ENCODE data around the gene CHD6.

The CHD6 gene

DNA sequence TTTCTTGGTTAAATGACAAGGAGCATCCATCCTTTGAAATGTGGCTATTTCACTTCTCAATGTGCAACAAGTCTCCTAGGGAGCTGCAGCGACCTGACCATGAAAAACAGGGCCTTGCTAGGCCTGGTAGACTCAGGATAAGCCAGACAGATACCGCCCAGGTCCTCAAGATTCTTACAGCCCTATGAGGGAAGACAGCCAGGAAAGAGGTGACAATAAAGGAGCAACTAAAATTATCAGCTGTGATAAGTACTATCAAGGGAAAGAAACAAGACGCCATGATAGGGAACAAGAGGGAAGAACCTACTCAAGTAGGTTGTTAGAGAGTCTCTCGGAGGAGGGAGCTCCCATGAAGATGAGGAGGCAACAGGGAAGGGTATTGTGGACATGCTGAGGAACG, 200.1 kb downstream of the CHD6 start:
- H3K27ac ChIP-seq: no peak overlapping the region
- no peak overlapping the region for H3K4me3 ChIP-seq

DNA sequence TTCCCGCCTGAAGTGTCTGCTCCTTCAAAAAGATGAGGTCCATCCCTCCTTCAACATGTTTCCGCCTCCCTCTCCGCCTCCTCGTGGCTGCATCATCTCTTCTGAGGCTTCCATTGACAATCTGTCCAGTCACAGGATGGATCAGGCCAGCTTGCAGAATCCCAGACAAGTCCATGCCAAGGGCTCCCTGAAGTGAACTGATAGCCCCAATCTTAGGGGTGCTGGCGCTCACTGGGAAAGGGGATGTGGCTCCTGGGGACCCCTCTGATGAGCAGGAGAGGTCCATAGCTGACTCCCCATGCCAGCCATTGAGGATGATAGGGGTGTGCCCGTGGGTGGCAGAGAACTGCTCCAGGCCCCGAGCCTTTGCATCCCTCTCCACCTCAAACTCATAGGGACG, 203.0 kb downstream of the CHD6 start:
- no peak overlapping the region for H3K4me3 ChIP-seq
- H3K27ac ChIP-seq: no peak overlapping the region

DNA sequence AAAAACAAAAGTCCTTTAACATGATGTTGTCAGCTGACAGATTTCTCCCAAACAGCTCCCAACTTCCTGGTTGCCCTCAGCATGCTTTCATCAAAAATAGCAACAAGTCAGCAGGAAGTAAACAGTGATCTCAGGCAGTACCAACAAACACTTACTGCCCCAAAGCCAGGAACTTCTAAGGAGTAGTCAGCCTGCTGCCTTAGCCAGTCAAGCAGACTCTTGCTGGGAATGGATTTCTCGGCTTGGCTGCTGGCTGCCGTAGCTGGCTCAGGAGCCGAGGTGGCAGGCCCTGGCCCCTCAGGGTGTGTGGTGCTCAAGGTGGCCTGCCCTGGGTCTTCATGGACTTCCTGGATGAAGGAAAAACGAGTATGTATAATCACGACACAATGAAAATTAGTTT, 205.0 kb downstream of the CHD6 start:
- Histone ChIP-seq H3K27ac (peak overlapping the region in 5 of 21 experiments; percentile 1 to 77 (median 15)), H3K4me3 (no peak overlapping the region)

DNA sequence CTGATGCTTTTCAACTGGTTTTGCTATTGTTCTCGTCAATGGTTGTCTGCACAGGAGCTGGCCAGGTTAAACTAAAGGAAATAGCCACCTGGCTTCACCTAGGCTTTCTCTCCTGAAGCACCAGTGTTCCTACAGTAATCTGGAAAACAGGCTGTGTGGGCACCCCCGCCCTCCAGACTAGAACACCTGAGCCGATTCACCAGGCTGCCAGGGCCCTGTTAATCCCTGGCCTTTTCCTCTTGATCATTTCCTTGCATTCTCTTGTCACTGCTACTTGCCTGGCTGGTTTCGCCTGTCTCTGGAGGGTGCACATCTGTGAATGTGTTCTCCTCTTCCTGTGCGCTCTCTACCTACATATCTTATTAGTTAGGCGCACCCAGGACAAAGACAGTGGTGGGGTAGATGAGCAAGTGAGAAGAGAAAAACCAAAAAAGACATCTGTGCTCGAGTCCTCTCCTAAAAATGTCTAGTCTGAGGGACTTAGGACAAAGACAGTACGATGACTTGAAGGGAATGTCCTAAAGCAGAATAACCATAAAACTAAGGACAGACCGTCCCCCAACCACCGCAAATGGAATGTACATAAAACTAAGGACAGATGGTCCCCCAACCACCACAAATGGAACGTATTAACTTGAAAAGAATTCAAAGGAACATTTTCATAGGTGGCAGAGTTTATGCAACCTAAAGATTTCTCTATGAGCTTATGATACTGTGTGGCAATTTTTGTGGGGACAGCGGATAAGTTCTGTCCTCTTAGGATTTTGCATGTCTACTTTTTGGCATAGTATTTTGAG, 205.7 kb downstream of the CHD6 start:
- Histone ChIP-seq H3K4me3 (no peak overlapping the region), H3K27ac (peak overlapping the region in 16 of 21 experiments; percentile 20 to 77 (median 49))

DNA sequence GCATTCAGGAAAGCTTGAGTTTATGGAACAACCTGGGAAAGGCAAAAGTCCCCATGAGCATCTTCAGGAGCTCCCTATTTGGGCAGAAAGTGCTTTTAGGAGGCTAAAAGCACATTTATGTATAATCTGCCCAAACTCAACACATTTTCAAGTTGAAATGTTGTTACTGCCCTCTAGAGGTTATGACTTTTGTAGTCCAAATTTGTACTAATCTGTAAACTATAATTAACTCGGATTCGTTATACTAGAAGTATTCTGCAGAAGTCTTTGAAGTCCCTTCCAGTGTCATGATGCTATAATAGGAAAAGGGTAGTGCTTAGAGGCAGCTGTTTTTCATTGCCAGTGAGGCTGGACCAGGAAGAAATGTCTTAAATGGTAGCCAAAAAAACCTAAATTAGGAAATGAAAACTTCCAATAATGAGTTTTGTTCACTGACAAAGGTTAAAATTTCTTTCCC, 206.8 kb downstream of the CHD6 start:
- H3K27ac ChIP-seq: peak overlapping the region in 11 of 21 experiments; percentile 20 to 77 (median 49)
- no peak overlapping the region for H3K4me3 ChIP-seq

DNA sequence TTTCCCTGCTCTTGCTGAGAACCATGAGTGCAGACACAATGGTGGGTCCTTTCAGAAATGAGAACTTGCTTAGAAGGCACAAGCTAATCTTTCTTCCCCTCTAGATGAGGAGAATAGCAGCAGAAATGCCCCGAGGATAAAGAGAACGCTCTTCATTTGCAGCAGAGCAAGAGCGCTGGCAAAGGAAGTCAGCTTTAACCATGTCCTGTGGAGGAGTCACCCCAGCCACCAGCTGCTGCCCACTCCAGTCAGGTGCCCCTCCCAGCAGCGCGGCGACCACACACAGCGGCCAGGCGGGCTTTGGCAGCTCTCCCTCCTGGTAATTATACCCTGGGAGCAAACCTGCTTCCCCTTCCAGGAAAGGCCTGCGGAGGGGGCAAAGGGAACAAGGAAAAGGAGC, 209.2 kb downstream of the CHD6 start:
- Histone ChIP-seq H3K4me3 (no peak overlapping the region), H3K27ac (peak overlapping the region in 4 of 21 experiments; percentile 0 to 34 (median 14))

DNA sequence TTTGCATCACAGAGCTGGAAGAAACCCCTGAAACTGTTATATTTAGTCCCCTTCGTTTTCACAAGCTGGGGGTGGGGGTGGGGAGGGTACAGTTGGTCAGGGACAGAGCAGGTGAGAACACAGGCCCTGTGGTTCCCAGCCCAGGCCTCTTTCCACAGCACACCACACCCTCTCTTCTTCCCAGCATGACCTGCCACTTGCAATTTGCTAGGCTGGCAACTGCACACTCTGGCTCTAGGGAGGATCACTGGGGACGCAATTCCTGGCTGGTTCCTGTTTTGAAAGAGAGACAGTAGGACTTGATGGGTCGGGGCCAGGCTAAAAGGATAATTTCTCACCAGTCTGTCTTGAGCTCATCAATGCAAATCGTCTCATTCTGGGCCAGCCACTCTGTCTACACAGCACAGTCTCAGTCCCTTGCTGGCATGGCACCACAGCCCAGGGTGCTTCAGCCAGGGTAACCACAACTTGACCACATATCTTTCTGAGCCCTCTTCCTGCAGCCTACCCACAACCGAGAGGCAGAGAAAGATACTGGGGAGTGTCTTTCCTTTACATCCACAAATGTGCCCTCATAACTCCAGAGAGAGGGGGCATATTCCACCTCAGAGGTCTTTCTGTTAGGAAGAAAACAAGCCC, 209.9 kb downstream of the CHD6 start:
- no peak overlapping the region for H3K4me3 ChIP-seq
- H3K27ac ChIP-seq: peak overlapping the region in 3 of 21 experiments; percentile 0 to 26 (median 2)

DNA sequence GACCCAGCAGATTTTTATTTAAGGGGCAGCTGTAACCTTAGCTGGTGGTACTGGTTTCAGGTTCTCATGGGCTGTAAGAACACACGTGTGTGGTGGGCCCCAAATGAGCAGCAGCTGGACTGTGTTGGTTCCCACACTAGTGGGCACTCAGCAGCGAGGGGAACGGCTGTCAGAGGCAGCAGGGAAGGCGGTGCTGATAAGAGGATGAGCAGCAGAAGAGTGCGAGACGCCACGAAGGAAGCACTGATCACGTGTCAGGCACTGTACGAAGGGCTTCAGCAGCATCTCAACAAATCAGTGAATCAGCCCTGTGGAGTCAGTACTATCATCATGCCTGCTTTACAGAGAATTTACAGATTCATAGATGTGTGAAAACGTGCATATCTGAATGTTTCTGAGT, 210.6 kb downstream of the CHD6 start:
- no peak overlapping the region for H3K4me3 ChIP-seq
- H3K27ac ChIP-seq: no peak overlapping the region

DNA sequence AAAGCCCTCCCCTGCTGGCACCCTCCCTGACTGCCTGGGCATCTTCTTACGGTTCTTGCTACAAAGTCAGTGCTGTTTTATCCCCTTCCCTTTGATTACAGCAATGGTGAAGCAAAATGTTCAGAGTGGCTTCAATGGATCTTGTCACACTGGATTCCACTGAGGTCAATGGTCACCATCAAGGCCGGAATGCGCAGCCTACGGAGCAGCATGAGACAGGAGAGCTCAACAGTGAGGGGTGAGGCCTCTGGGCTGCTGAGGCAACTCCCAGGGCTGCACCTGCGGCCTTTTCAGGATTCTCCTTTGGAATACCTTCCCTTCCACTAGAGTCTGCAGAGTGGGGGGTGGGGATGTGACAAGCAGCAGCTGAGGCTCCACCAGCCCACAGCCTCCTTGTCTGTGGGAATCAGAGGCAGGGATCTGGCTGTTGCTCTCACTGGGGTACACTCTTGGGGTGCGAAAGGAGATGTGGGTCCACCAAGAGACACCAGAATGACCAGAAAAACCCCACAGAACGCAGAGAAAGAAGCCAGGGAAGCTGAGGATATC, 211.2 kb downstream of the CHD6 start:
- Histone ChIP-seq H3K27ac (no peak overlapping the region), H3K4me3 (no peak overlapping the region)

DNA sequence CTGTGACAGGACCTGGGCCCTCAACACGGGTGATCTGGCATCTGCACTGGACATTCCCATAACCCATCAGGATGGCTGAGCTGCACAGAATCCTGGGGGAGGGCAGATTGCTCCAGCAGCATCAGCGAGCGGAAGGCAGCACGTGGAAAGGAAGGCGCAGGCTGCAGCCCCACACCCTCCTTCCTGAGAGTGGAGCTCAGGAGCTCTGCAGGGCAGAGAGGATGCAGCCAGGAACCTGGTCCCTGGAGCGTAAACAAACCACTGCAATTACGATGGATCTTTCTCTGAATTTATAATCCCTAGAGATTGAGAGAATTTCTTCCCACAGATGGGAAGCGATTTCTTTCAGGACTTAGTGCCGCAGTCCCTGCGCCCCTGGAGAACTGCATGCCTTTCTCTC, 211.8 kb downstream of the CHD6 start:
- no peak overlapping the region for H3K27ac ChIP-seq
- no peak overlapping the region for H3K4me3 ChIP-seq

DNA sequence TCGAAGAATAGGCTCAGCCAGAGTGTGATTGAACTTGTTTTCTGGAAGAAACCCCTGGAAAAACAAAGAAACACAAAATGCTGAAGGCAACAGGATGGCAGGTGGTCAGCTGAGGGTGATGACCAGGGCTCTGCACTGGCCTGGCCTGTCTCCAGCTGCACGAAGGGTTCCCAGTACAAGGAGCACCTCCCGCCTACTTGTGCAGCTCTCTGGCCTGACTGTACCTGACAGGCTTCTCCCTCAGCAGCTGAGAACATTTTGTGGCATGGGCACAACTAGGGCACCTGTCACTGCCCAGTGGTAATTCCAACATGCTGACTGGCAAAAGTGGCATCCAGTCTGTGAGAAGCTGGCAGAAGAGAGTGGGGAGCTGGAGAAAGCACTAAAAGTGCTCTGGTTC, 212.7 kb downstream of the CHD6 start:
- Histone ChIP-seq H3K27ac (no peak overlapping the region), H3K4me3 (no peak overlapping the region)

DNA sequence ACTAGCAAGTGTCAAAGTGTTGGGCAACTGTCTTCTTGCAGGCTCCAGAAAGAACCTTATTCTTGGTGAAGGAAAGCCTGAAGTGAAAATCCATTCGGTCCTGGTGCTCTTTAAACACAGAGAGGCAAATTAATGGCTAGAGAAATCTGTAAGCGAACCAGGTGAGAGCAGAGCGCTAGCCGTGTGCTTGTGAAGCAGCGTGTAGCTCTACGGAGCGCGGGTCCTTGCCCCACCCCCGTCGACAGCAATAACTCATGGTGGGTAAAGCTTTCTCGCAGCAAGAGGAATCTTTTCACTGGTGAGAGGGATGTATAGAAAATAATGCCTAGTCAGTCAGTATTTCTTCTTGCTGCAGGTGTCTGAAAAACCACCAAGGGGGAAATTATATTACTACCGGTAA, 214.6 kb downstream of the CHD6 start:
- Histone ChIP-seq H3K4me3 (no peak overlapping the region), H3K27ac (no peak overlapping the region)

DNA sequence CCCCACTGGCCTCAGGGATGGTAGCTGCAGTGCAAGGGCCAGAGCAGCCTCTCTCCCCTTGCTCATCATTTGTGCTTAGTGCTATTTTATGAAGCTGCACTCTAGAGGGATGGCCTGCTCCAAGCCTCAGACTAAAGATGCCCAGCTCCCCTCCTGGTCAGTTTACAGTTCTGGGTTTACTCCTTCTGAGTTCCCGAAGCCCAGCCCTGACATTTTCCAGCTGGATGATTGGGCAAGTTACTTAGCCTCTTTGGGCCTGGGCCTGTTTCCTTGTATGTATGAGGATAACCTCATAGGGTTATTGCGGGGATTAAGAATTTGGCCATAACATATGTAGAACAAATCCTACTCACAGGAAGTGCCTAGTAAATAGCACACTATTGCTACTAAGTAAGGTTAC, 219.8 kb downstream of the CHD6 start:
- H3K27ac ChIP-seq: peak overlapping the region in 9 of 21 experiments; percentile 11 to 64 (median 51)
- H3K4me3 ChIP-seq: no peak overlapping the region

DNA sequence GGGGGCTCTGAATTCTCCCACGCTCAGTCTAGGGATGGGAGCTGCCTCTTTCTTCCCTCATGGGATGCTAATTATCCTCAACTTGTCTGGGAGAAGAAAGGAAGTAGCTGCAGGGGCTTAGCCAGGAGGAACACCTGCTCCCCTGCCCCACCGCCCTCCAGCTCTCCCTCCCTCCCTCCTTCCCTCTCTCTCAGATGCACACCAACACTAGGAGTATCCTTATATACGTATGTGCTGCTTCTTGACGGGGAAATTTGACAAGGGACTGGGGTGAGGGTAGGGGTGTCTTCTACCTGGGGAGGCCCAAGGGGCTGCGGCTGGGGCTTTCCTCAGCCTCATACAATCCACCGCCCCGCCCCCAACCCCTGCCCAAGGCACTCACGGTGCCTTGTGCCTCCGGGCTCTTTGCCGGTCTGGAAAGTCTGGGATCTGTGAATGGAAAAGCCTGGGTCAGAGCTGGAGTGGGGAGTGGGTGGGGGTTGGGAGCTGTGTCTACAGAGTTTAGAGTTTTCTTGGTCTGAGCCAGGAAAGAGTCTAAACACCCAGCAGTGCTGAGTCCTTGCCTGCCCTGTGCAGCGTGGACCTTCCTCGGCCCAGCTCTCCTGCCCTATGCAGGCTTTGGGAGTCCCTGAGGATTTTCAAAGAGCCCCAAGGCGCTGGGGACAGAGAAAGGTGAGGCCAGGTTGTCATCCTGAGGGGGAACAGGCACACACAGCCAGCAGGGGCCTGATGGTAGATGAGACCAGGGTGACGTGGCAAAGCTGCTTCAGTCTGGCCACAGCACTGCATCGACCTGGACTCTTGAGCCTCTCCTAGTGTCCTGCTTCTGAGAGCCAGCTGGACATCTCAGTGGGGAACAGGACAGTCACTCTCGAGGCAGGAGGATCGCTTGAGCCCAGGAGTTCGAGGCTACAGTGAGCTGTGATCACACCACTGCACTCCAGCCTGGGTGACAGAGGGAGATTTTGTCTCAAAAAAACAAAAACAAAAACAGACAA, 222.2 kb downstream of the CHD6 start:
- Histone ChIP-seq H3K4me3 (no peak overlapping the region), H3K27ac (peak overlapping the region in 2 of 21 experiments; percentile 15 to 38)

DNA sequence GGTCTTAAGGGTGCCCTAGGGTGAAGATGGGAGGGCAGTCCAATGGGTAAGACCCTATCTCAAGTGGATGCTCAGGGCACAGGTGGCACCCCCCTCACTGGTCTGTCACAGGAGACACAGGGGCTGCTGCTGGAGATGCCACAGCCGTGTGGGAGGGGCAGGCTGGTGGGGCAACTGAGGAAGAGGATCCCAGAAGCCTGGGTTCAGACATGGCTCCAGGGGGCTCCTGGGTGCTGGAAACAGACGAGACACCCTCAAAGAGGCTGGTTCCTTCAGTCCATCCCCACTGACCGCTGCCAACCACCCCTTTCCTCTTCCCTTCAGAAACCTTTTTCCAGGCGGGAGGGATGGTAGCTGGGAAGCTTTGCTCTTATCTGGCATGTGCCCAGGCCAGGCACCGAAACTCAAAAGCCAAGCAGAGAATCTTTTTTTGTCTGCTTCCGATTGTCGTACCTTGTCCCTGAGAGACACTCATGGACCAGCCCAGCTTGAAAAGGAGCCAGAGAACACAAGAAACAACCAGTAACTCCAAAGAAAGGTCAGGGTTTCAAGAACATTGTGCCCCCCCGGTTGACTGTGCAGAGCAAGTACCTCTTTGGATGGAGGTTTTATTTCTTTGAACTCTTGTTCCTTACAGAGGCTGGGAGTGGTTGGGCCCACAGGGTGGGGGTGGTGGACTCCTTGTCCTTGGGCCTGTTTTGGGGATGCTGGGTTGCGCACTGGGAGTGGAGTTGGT, 223.1 kb downstream of the CHD6 start:
- Histone ChIP-seq H3K4me3 (no peak overlapping the region), H3K27ac (no peak overlapping the region)

DNA sequence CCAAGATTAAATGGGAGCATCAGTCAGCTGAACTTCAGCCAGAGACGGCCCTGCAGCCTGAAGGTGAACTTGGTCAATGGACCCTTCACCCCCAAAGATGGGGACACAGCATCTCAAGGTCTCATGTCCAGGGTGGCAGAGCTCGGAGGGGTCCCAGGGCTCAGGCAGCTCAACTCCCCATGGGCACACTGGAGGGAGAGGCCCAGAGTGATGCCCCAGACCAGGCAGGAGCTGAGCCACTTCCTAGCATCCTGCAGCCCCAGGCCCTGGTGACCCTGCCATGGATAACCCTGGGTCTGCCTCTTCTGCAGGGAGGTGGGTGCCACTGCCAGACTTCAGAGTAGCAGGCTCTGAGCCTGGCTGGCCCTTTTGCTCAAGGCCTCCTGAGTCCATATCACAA, 224.1 kb downstream of the CHD6 start:
- peak overlapping the region in 2 of 21 experiments; percentile 10 to 23 for H3K27ac ChIP-seq
- H3K4me3 ChIP-seq: no peak overlapping the region

DNA sequence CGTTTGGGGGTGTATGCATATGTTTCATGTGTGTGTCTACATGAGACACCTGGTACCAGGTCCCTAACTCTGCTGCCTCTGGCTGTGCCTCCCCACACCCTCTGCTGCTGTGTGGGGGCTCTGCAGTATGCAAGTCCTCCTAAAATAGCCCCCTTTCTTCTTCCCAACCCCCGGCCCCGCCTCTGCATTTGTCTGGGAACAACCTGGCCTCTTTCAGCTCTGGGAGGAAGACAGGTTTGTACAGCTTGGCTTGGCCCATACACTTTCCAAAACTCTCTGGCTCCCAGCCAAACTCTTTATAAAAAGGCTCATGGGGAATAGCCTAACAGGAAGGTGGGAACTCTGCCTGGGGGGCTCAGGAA, 224.5 kb downstream of the CHD6 start:
- Histone ChIP-seq H3K27ac (peak overlapping the region in 2 of 21 experiments; percentile 23 to 65), H3K4me3 (no peak overlapping the region)

DNA sequence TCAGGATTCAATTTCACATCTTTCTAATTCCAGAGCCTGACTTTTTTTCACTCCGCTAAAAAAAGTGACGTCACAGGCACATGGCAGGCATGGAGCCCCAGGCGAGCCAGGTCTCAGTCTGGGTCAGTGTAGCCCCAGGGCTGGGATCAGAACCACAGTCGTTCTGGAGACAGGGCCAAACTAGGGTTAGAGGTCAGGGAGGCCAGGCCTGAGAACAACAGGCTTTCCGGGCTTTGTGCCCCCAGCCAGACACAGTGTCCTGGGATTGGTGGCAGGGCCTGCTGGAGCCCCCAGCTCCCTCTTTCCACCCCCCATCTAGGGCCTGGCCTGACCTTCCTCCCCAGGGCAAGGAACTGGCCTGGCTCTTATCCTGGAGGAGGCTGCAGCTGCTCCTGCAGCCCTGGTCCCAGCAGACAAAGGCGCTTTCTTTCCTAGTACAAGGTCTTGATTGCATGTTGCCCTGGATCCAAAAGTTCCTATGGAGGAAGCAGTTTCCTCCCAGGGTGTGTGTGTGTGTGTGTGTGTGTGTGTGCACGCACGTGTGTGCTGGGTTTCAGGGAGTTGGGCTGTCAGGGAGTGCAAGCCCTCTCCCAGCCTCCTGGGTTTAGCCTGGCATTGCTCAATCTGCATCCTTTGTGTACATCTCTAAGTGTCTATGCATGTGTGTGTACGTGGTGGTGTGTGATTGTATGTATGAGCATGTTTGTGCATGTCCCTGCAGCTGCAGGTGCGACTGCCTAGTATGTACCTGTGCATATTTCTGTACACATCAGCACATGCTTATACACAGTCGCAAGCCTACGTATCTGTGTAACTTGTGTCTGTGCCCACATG, 225.1 kb downstream of the CHD6 start:
- peak overlapping the region in 9 of 21 experiments; percentile 27 to 71 (median 51) for H3K27ac ChIP-seq
- no peak overlapping the region for H3K4me3 ChIP-seq

Measured in skin epidermis (tissue), 12 donors.